GM21381 (cell line): ENCODE measurements around the gene MTFR1L.

Experiments used
- ATAC-seq: cut with Tn5 transposase; IDR thresholded peaks from one replicate; pipeline ENCODE4 v1.9.1; 2021; ENCODE audit warnings: mild to moderate bottlenecking, moderate library complexity; ENCODE audit not compliant: unreplicated experiment

The MTFR1L gene

GRCh38 chr1:25858906-25859789, 39.4 kb downstream of the MTFR1L start, which contains the start of gene AUNIP:
TSS of gene AUNIP (minus strand) at chr1:25859457. CDS start at chr1:25859357, 100 bp downstream.
- ATAC-seq, result peak; percentile 89

GRCh38 chr1:25861316-25862286, 41.8 kb downstream of the MTFR1L start:
- ATAC-seq, result no peak

GRCh38 chr1:25862785-25863485, 43.2 kb downstream of the MTFR1L start:
- ATAC-seq, result no peak

GRCh38 chr1:25863486-25864262, 43.9 kb downstream of the MTFR1L start:
- ATAC-seq, result no peak

DNA sequence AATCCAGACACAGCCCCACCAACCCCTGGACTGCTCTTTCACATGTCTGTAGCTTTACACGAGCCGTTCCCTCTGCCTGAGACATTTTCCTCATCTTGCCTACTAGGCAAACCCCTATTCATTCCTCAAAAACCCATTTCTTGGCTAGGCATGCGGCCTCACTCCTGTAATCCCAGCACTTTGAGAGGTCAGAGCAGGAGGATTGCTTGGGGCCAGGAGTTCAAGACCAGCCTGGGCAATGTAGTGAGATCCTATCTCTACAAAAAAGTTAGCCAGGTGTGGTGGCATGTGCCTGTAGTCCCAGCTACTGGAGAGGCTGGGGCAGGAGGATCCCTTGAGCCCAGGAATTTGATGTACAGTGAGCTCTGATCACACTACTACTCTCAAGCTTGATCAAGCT, 44.7 kb downstream of the MTFR1L start:
- ATAC-seq, result no peak

- ATAC-seq, result no peak
Measured at GRCh38 chr1:25866288-25866687, 46.5 kb downstream of the MTFR1L start.

GRCh38 chr1:25867210-25867991, 47.6 kb downstream of the MTFR1L start:
- no peak for ATAC-seq

DNA sequence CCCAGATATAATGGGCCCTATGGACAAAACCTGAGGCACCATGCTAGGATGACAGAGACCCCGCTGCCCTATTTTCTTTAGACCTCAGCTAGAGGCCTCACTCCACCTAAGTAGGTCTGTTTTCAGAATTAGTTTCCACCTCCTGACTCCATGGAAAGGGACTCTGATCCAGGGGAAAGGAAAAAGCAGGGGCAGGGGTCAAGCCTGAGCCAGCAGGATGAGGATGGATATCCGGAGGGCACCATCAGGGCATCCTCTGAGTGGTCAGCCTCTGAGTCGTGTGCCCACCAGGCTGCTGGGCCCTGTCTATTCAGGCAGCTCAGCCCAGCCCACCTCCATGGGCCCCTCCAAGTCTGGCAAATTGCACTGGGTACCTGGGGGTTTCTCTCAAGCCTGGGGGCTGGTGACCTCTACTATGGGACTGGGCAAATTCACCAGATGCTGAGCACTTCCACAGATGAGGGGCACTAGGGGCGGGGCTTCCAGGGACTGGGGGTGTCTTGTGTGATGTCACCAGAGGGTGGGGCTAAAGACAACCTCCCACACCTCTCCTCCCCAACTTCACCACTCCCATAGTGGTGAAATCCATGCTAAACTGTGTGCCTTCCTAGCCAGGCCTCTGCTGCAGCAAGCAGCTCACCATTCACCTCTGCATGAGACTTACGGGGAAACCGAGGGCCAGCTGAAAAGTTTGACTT, 50.3 kb downstream of the MTFR1L start:
- ATAC-seq, result no peak

DNA sequence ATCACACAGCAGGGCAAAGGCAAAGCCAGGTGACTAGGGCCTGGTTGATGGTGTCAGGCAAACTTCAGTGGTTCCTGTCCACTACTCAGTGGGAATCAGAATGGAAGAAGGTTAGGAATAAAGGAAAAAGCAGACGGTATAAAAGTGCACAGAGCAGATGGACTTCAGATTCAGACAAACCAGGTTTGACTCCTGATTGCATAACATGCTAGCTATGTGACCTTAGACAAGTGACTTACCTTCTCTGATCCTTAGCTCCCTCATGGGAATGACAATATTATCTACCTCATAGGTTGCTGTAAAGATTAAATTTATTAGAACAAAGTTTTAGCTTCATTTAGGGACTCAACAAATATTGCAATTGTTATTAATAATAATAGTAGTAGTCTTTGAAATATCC, 50.9 kb downstream of the MTFR1L start:
- no peak for ATAC-seq

- no peak for ATAC-seq
Measured at GRCh38 chr1:25871086-25871703, 51.4 kb downstream of the MTFR1L start.

DNA sequence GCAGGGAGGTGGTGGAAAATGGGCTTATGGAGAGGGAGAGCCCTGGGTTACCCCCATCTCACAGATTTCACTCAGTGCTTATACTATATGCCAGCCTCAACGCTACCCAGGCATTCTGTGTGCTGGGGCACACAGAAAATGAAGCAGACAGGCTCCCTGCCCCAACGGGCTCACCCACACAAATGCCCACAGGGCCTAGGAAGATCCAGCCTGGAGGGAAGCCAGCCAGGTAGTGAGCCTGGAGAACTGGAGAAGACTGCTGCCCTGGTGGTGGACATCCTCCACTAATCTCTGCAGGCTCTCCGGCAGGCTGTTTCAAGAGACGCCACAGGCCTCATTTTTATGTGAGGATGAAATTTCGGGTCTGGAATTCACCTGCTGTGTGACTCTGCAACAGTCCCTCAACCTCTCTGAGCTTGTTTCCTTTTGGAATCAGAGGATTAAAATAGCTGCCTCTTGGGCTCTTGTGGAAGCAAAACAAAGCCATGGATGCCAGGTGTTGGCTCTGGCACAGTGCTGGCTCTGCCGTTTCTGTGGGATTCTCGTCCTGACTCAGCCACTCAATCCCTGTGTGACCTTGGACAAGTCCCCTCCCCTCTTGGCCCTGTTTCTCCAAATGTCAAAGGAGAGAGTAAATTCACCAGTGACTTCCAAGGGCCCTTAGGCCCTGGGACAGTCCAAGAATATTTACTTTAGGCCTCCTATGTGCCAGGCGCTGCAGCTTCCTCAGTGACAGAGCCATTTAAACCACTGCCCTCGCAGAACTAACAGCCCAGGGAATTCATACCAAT, 52.1 kb downstream of the MTFR1L start:
- ATAC-seq, result no peak

- ATAC-seq, result no peak
Measured at GRCh38 chr1:25872713-25873112, 53.0 kb downstream of the MTFR1L start.

- no peak for ATAC-seq
Measured at GRCh38 chr1:25873120-25873519, 53.4 kb downstream of the MTFR1L start.

DNA sequence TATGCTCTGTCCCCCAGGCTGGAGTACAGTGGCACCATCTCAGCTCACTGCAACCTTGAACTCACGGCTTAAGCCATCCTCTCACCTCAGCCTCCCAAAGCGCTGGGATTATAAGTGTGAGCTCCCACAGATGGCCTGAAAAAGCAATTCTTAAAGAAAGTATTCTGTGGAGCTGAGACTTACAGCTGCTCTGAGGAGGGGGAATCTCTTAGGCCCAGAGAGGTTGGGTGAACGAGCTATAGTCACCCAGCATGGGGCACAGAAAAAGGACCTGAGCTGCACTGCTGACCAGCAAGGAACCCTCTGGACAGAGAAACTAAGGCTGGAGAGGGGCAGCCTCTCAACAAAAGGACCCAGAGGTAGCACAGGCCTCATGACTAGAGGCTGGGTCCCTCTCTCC, 54.5 kb downstream of the MTFR1L start:
- ATAC-seq, result no peak

GRCh38 chr1:25874635-25875153, 54.9 kb downstream of the MTFR1L start:
- no peak for ATAC-seq

GRCh38 chr1:25875154-25875855, 55.6 kb downstream of the MTFR1L start, which contains the start of gene PAQR7:
TSS of gene PAQR7 (minus strand) at chr1:25875708. CDS start at chr1:25863839, 11,869 bp downstream.
- no peak for ATAC-seq
